K562 (cell line): ENCODE results near the gene COL20A1. TPM values are rescaled to one million over a fixed set of nuclear protein-coding genes. Genes with fewer than 3 reads are reported as not detected.
"Not testable (repeated sequence)": the region's sequence is repeated elsewhere in the genome, so short reads cannot be mapped to it uniquely, and the experiment has no call there.

Source experiments
- ATAC-seq: fragments of 200-7000 bp; cut with Tn5 transposase; 3 replicates; pipeline ENCODE4 v1.9.1; 2020; ENCODE audit warnings: moderate library complexity
- BruUV-seq: library from RNA; stranded (reverse); fragments of 400-500 nt; replicated peaks from 2 replicates; lab custom pipeline; 2021; lab: Mats Ljungman, UMichigan
- CTCF ChIA-PET: fragments of 300-600 bp; formaldehyde crosslinking; extraction: SDS; loops from one replicate; lab custom pipeline; 2021; ENCODE audit warnings: low intra/inter-chr PET ratio; lab: Yijun Ruan, JAX
- POLR2A ChIA-PET: fragments of 300-600, 350-650 bp; sonication (Branson Sonifier 250); formaldehyde crosslinking; extraction: SDS; loops from one replicate; lab custom pipeline; 2021; ENCODE audit warnings: antibody characterized with exemption, inconsistent platforms; lab: Yijun Ruan, JAX
- DNase-seq, 4 experiments: peaks; one replicate each; pipeline versions ENCODE4 v3.0.0 to v3.0.0-alpha.2; 2011 to 2018; ENCODE audit warnings: low spot score in 3 of 4, mixed read lengths in 3 of 4; ENCODE audit errors: extremely low read depth in 1 of 4
- FAIRE-seq: peaks from 2 replicates; lab custom pipeline; 2011; peaks lifted over from hg19 to GRCh38; lab: Jason Lieb, UNC
- H2AFZ ChIP-seq: 2 replicates; pipeline ENCODE4 v1.6.0; 2011; ENCODE audit warnings: low read depth, low read length, control low read depth, inconsistent platforms
- H3K27ac ChIP-seq: fragments of 200-600 bp; 3 replicates; pipeline ENCODE4 v1.8.0; 2011; ENCODE audit warnings: low read depth, mild to moderate bottlenecking, control low read depth, inconsistent platforms, low read length, moderate library complexity, mixed read lengths; ENCODE audit errors: extremely low read depth
- H3K27me3 ChIP-seq, 2 experiments: fragments of 300-600 bp in 1 of 2; 2 replicates in 1 of 2; 3 replicates in 1 of 2; pipeline versions ENCODE4 v1.6.0 to v1.8.0; 2011; ENCODE audit warnings: inconsistent platforms in 2 of 2, low read length in 2 of 2, mild to moderate bottlenecking in 1 of 2, mixed read lengths in 1 of 2, moderate library complexity in 1 of 2; ENCODE audit not compliant: control insufficient read depth in 2 of 2, insufficient read depth in 2 of 2
- H3K36me3 ChIP-seq: fragments of 300-600 bp; 3 replicates; pipeline ENCODE4 v1.8.0; 2011; ENCODE audit warnings: mild to moderate bottlenecking, low read length, inconsistent platforms; ENCODE audit not compliant: control insufficient read depth, insufficient read depth
- H3K4me1 ChIP-seq, 2 experiments: fragments of 200-600 bp in 1 of 2; replicated peaks in 1 of 2; 2 replicates in 1 of 2; 3 replicates in 1 of 2; pipeline versions ENCODE4 v1.5.1 to v1.8.0; 2011; ENCODE audit warnings: inconsistent platforms in 2 of 2, low read length in 2 of 2, mild to moderate bottlenecking in 1 of 2, mixed read lengths in 1 of 2, moderate library complexity in 1 of 2; ENCODE audit not compliant: control insufficient read depth in 2 of 2, insufficient read depth in 2 of 2
- H3K4me2 ChIP-seq: 2 replicates; pipeline ENCODE4 v1.6.1; 2011; ENCODE audit warnings: low read length, control low read depth, inconsistent platforms, mixed read lengths; ENCODE audit not compliant: insufficient read depth
- H3K4me3 ChIP-seq: fragments of 200-600 bp; sonication (generic), shearing (Covaris generic); 2 replicates; pipeline ENCODE4 v1.5.1; 2016; ENCODE audit warnings: control low read depth, inconsistent platforms
- H3K79me2 ChIP-seq: fragments of 200-600 bp; 3 replicates; pipeline ENCODE4 v1.8.0; 2011; ENCODE audit warnings: low read length, inconsistent platforms; ENCODE audit not compliant: control insufficient read depth, insufficient read depth
- H3K9ac ChIP-seq, 2 experiments: 2 replicates each; pipeline versions ENCODE4 v1.6.0 to v1.6.1; 2011; ENCODE audit warnings: low read depth in 2 of 2, low read length in 2 of 2, control low read depth in 1 of 2, inconsistent platforms in 1 of 2, mild to moderate bottlenecking in 1 of 2, mixed read lengths in 1 of 2; ENCODE audit not compliant: insufficient read depth in 1 of 2
- H3K9me1 ChIP-seq: one replicate; pipeline ENCODE4 v1.6.0; 2011; ENCODE audit warnings: inconsistent platforms, mild to moderate bottlenecking, low read length, moderate library complexity; ENCODE audit not compliant: control insufficient read depth, insufficient read depth
- H3K9me3 ChIP-seq: replicated peaks from 2 replicates; pipeline ENCODE4 v1.5.1; 2011; ENCODE audit warnings: low read depth, low read length, inconsistent platforms; ENCODE audit not compliant: control insufficient read depth, insufficient read depth
- H4K20me1 ChIP-seq: replicated peaks from 2 replicates; pipeline ENCODE4 v1.6.1; 2011; ENCODE audit warnings: low read length, inconsistent platforms, mixed read lengths; ENCODE audit not compliant: control insufficient read depth, insufficient read depth
- ATF1 ChIP-seq, 2 experiments: fragments of 450-650 bp in 1 of 2; IDR thresholded peaks; 2 replicates each; pipeline ENCODE4 v1.6.1; 2016; ENCODE audit warnings: missing compliant biosample characterization in 1 of 2, missing genetic modification characterization in 1 of 2
- ATF2 ChIP-seq: sonication (generic); formaldehyde crosslinking; IDR thresholded peaks from 2 replicates; pipeline ENCODE4 v1.8.1; 2022; ENCODE audit warnings: missing genetic modification reagents
- ATF3 ChIP-seq, 2 experiments: fragments of 450-650 bp in 1 of 2; sonication (generic) in 1 of 2; formaldehyde crosslinking in 1 of 2; IDR thresholded peaks in 1 of 2; conservative IDR thresholded peaks in 1 of 2; 2 replicates each; pipeline versions ENCODE4 v1.6.1 to v1.8.1; 2016 to 2023; ENCODE audit warnings: mild to moderate bottlenecking in 2 of 2, moderate library complexity in 2 of 2, inconsistent platforms in 1 of 2, missing genetic modification reagents in 1 of 2
- ATF7 ChIP-seq: fragments of 450-650 bp; IDR thresholded peaks from 2 replicates; pipeline ENCODE4 v1.7.1; 2014; ENCODE audit warnings: mild to moderate bottlenecking, moderate library complexity
- CEBPB ChIP-seq: fragments of 450-650 bp; IDR thresholded peaks from 2 replicates; pipeline ENCODE4 v1.6.1; 2016; ENCODE audit warnings: missing genetic modification characterization, missing compliant biosample characterization
- CEBPG ChIP-seq, 3 experiments: fragments of 200-800 bp in 1 of 3; sonication (Bioruptor generic) in 1 of 3; sonication (generic) in 1 of 3; formaldehyde crosslinking in 1 of 3; IDR thresholded peaks in 2 of 3; conservative IDR thresholded peaks in 1 of 3; 2 replicates each; pipeline versions ENCODE4 v1.6.1 to v1.8.0; 2016 to 2022; ENCODE audit warnings: missing compliant biosample characterization in 2 of 3, missing genetic modification characterization in 2 of 3, mild to moderate bottlenecking in 1 of 3, missing genetic modification reagents in 1 of 3
- CREB1 ChIP-seq, 2 experiments: sonication (generic) in 1 of 2; formaldehyde crosslinking in 1 of 2; IDR thresholded peaks; 2 replicates each; pipeline versions ENCODE4 v1.6.1 to v1.8.0; 2012 to 2022; ENCODE audit warnings: inconsistent platforms in 1 of 2, mild to moderate bottlenecking in 1 of 2, missing genetic modification reagents in 1 of 2, moderate library complexity in 1 of 2
- CREM ChIP-seq: IDR thresholded peaks from 2 replicates; pipeline ENCODE4 v1.6.1; 2014; ENCODE audit warnings: antibody characterized with exemption, low read depth
- GABPB1 ChIP-seq: sonication (generic); formaldehyde crosslinking; IDR thresholded peaks from 2 replicates; pipeline ENCODE4 v1.8.0; 2022; ENCODE audit warnings: mild to moderate bottlenecking, missing genetic modification reagents
- JUN ChIP-seq, 2 experiments: sonication (generic) in 1 of 2; formaldehyde crosslinking in 1 of 2; IDR thresholded peaks; 2 replicates each; pipeline versions ENCODE4 v1.6.1 to v1.8.0; 2012 to 2022; ENCODE audit warnings: borderline replicate concordance in 2 of 2, mild to moderate bottlenecking in 2 of 2, improper control_type of control experiment in 1 of 2, low read depth in 1 of 2, low read length in 1 of 2, missing genetic modification reagents in 1 of 2
- TRIM24 ChIP-seq, 2 experiments: fragments of 450-650 bp; IDR thresholded peaks; 2 replicates each; pipeline ENCODE4 v1.6.1; 2016
- WGBS: fragments of 100-300 bp; shearing (Covaris generic); methylation state at CpG from one replicate; pipeline ENCODE4 v1.1.6; 2016; ENCODE audit warnings: low coverage, mixed read lengths; ENCODE audit not compliant: insufficient coverage; ENCODE audit errors: missing lambda C conversion rate; 5-methylcytosine and 5-hydroxymethylcytosine counted together
- in situ Hi-C: fragments of 300-500 bp; cut with MboI; formaldehyde crosslinking; loops from 4 replicates; pipeline ENCODE4 v1.15.0; 2018; ENCODE audit warnings: inconsistent platforms, mixed read lengths
- intact Hi-C: fragments of 100-400 bp; cut with micrococcal nuclease; formaldehyde crosslinking; loops from 2 replicates; pipeline ENCODE4 v1.14.2; 2022
- polyA plus RNA-seq, 8 experiments: library from polyadenylated mRNA; depleted of rRNA in 4 of 8; stranded (reverse) in 5 of 8; unstranded in 3 of 8; fragments of >200 nt; fragmentation: Nextera tagmentation in 2 of 8; fragmentation: Illumina TruSeq in 1 of 8; extraction: Ambion mirVana in 2 of 8; extraction: Trizol in 1 of 8; gene quantifications; 2 replicates each; pipeline versions ENCODE4 v1.2.1 to v1.2.3, GENCODE V29; 2011 to 2014; ENCODE audit warnings: inconsistent platforms in 1 of 8, missing spikeins in 1 of 8
- total RNA-seq, 7 experiments: library from RNA; depleted of rRNA in 6 of 7; stranded (reverse); fragments of >200 nt in 6 of 7; fragmentation: Illumina TruSeq in 2 of 7; extraction: Trizol in 2 of 7; gene quantifications; 2 replicates each; pipeline versions ENCODE4 v1.2.1 to v1.2.3, GENCODE V29; 2011 to 2021; ENCODE audit warnings: low replicate concordance in 1 of 7

Gene COL20A1
- total and polyA plus RNA-seq, 9 of the 15 experiments (the other 6 are each of a cell fraction or from before 2014, with no cell fraction given): not detected

- H3K9ac ChIP-seq; BruUV-seq; intact Hi-C loops; FAIRE-seq; H2AFZ ChIP-seq; CTCF ChIA-PET; H4K20me1 ChIP-seq; H3K79me2 ChIP-seq; ATAC-seq; H3K9me1 ChIP-seq; H3K9me3 ChIP-seq; H3K4me2 ChIP-seq; POLR2A ChIA-PET; in situ Hi-C loops; DNase-seq; H3K36me3 ChIP-seq; H3K4me3 ChIP-seq; H3K27ac ChIP-seq; TF ChIP-seq ATF3 (CRISPR knock-in tag; conservative IDR thresholded peaks at IDR 0.05); JUN (IDR thresholded peaks at IDR 0.05; ENCODE audit: borderline replicate concordance, low read depth, low read length); ATF1 (CRISPR knock-in tag; IDR thresholded peaks at IDR 0.05): not testable (repeated sequence)
- peaks cover 28 to 54% of the 10 kb centered on the region in 2 experiments; a peak in 4 of 5 replicates for H3K27me3 ChIP-seq
- 11% methylated on average over 10 of the region's 10 CpGs for WGBS
- peaks cover 0 to 13% of the 10 kb centered on the region in 2 experiments; a peak in 2 of 5 replicates for H3K4me1 ChIP-seq
- TF ChIP-seq CREM: peak; percentile 2; the same call in 1 of the 2 replicates
- TF ChIP-seq CEBPG (CRISPR knock-in tag; IDR thresholded peaks at IDR 0.05): peak; percentile 72
- peak; percentile 86 to 90 for TF ChIP-seq CEBPG (tag; conservative IDR thresholded peaks at IDR 0.05 in 1 of 2, IDR thresholded peaks at IDR 0.05 in 1 of 2)
- peak; percentile 92; the same call in 1 of the 2 replicates for TF ChIP-seq ATF2
- TF ChIP-seq GABPB1 (CRISPR knock-in tag): peak; percentile 61
- peak; percentile 92 for TF ChIP-seq CEBPB (tag)
- TF ChIP-seq CREB1 (IDR thresholded peaks at IDR 0.05): peak; percentile 61
- TF ChIP-seq CREB1 (CRISPR knock-in tag; IDR thresholded peaks at IDR 0.05): peak; percentile 90
- TF ChIP-seq ATF3 (IDR thresholded peaks at IDR 0.05): peak; percentile 80
- TF ChIP-seq ATF7: peak; percentile 83
- TF ChIP-seq JUN (CRISPR knock-in tag; IDR thresholded peaks at IDR 0.05; ENCODE audit: borderline replicate concordance): peak; percentile 91; the same call in 1 of the 2 replicates
- TF ChIP-seq ATF1 (tag; IDR thresholded peaks at IDR 0.05): peak; percentile 92
- peak; percentile 93 to 94 for TF ChIP-seq TRIM24 (IDR thresholded peaks at IDR 0.05)
These were observed 47.2 kb downstream of the COL20A1 start for GRCh38 chr20:63340158-63340688.
